HEK293 (cell line): ENCODE results near the gene RCAN2.

Experiments used
- KLF8 ChIP-seq: fragments of 450-650 bp; formaldehyde crosslinking; IDR thresholded peaks from 2 replicates; pipeline ENCODE4 v1.5.1; 2016; ENCODE audit warnings: missing biosample characterization, missing genetic modification characterization
- OSR2 ChIP-seq: fragments of 450-650 bp; formaldehyde crosslinking; IDR thresholded peaks from 2 replicates; pipeline ENCODE4 v1.5.1; 2016; ENCODE audit warnings: missing biosample characterization, missing genetic modification characterization
- PRDM6 ChIP-seq: fragments of 450-650 bp; formaldehyde crosslinking; IDR thresholded peaks from 2 replicates; pipeline ENCODE4 v1.5.1; 2017; ENCODE audit warnings: missing biosample characterization, missing genetic modification characterization
- SCRT1 ChIP-seq: fragments of 450-650 bp; formaldehyde crosslinking; IDR thresholded peaks from 2 replicates; pipeline ENCODE4 v1.5.1; 2016; ENCODE audit warnings: missing biosample characterization, missing genetic modification characterization, borderline replicate concordance
- SCRT2 ChIP-seq: fragments of 450-650 bp; formaldehyde crosslinking; IDR thresholded peaks from 2 replicates; pipeline ENCODE4 v1.5.1; 2016; ENCODE audit warnings: missing biosample characterization, missing genetic modification characterization
- ZBTB8A ChIP-seq: fragments of 450-650 bp; formaldehyde crosslinking; IDR thresholded peaks from 2 replicates; pipeline ENCODE4 v1.5.1; 2016; ENCODE audit warnings: missing biosample characterization, missing genetic modification characterization
- ZEB2 ChIP-seq: fragments of 450-650 bp; formaldehyde crosslinking; IDR thresholded peaks from 2 replicates; pipeline ENCODE4 v1.5.1; 2016; ENCODE audit warnings: missing biosample characterization, missing genetic modification characterization
- ZFHX2 ChIP-seq: fragments of 450-650 bp; formaldehyde crosslinking; conservative IDR thresholded peaks from 2 replicates; pipeline ENCODE4 v1.5.1; 2016; ENCODE audit warnings: missing biosample characterization, missing genetic modification characterization
- ZNF10 ChIP-seq: fragments of 450-650 bp; formaldehyde crosslinking; IDR thresholded peaks from 2 replicates; pipeline ENCODE4 v1.5.1; 2017; ENCODE audit warnings: missing biosample characterization, missing genetic modification characterization
- ZNF132 ChIP-seq: fragments of 450-650 bp; formaldehyde crosslinking; IDR thresholded peaks from 2 replicates; pipeline ENCODE4 v1.5.1; 2017; ENCODE audit warnings: missing biosample characterization, missing genetic modification characterization, borderline replicate concordance
- ZNF138 ChIP-seq: fragments of 450-650 bp; formaldehyde crosslinking; IDR thresholded peaks from 2 replicates; pipeline ENCODE4 v1.5.1; 2016; ENCODE audit warnings: missing biosample characterization, missing genetic modification characterization, borderline replicate concordance
- ZNF184 ChIP-seq: fragments of 450-650 bp; IDR thresholded peaks from 2 replicates; pipeline ENCODE4 v1.5.1; 2018; ENCODE audit warnings: missing biosample characterization, mild to moderate bottlenecking, missing genetic modification characterization
- ZNF211 ChIP-seq: fragments of 450-650 bp; formaldehyde crosslinking; IDR thresholded peaks from 2 replicates; pipeline ENCODE4 v1.5.1; 2016; ENCODE audit warnings: low read depth, missing biosample characterization, missing genetic modification characterization
- ZNF239 ChIP-seq: fragments of 450-650 bp; formaldehyde crosslinking; IDR thresholded peaks from 2 replicates; pipeline ENCODE4 v1.5.1; 2016; ENCODE audit warnings: missing biosample characterization, missing genetic modification characterization
- ZNF292 ChIP-seq: fragments of 450-650 bp; formaldehyde crosslinking; IDR thresholded peaks from 2 replicates; pipeline ENCODE4 v1.5.1; 2016; ENCODE audit warnings: low read depth, missing biosample characterization, missing genetic modification characterization, borderline replicate concordance
- ZNF423 ChIP-seq: fragments of 450-650 bp; formaldehyde crosslinking; IDR thresholded peaks from 2 replicates; pipeline ENCODE4 v1.5.1; 2016; ENCODE audit warnings: missing biosample characterization, missing genetic modification characterization
- ZNF501 ChIP-seq: fragments of 450-650 bp; formaldehyde crosslinking; IDR thresholded peaks from 2 replicates; pipeline ENCODE4 v1.5.1; 2016; ENCODE audit warnings: missing biosample characterization, missing genetic modification characterization
- ZNF521 ChIP-seq: fragments of 450-650 bp; formaldehyde crosslinking; IDR thresholded peaks from 2 replicates; pipeline ENCODE4 v1.5.1; 2017; ENCODE audit warnings: missing biosample characterization, mild to moderate bottlenecking, missing genetic modification characterization
- ZNF530 ChIP-seq: fragments of 450-650 bp; formaldehyde crosslinking; IDR thresholded peaks from 2 replicates; pipeline ENCODE4 v1.5.1; 2016; ENCODE audit warnings: low read depth, missing biosample characterization, missing genetic modification characterization
- ZNF544 ChIP-seq: fragments of 450-650 bp; formaldehyde crosslinking; IDR thresholded peaks from 2 replicates; pipeline ENCODE4 v1.5.0; 2017; ENCODE audit warnings: missing biosample characterization, missing genetic modification characterization
- ZNF585B ChIP-seq: fragments of 450-650 bp; formaldehyde crosslinking; IDR thresholded peaks from 2 replicates; pipeline ENCODE4 v1.5.1; 2016; ENCODE audit warnings: missing biosample characterization, missing genetic modification characterization
- ZNF629 ChIP-seq: fragments of 450-650 bp; formaldehyde crosslinking; IDR thresholded peaks from 2 replicates; pipeline ENCODE4 v1.5.1; 2017; ENCODE audit warnings: missing biosample characterization, missing genetic modification characterization
- ZNF645 ChIP-seq: fragments of 450-650 bp; formaldehyde crosslinking; IDR thresholded peaks from 2 replicates; pipeline ENCODE4; 2016; ENCODE audit warnings: missing biosample characterization, missing genetic modification characterization
- ZNF654 ChIP-seq: fragments of 450-650 bp; formaldehyde crosslinking; IDR thresholded peaks from 2 replicates; pipeline ENCODE4 v1.5.1; 2016; ENCODE audit warnings: low read depth, missing biosample characterization, missing genetic modification characterization
- ZNF660 ChIP-seq: fragments of 450-650 bp; IDR thresholded peaks from 2 replicates; pipeline ENCODE4 v1.5.1; 2018; ENCODE audit warnings: missing biosample characterization, mild to moderate bottlenecking, missing genetic modification characterization
- ZNF747 ChIP-seq: fragments of 450-650 bp; formaldehyde crosslinking; IDR thresholded peaks from 2 replicates; pipeline ENCODE4 v1.5.1; 2016; ENCODE audit warnings: missing biosample characterization, missing genetic modification characterization
- ZNF768 ChIP-seq: fragments of 450-650 bp; formaldehyde crosslinking; IDR thresholded peaks from 2 replicates; pipeline ENCODE4 v1.5.1; 2018; ENCODE audit warnings: missing biosample characterization, mild to moderate bottlenecking, missing genetic modification characterization
- ZNF830 ChIP-seq: fragments of 450-650 bp; IDR thresholded peaks from 2 replicates; pipeline ENCODE4 v1.5.0; 2018; ENCODE audit warnings: missing biosample characterization, missing genetic modification characterization, low read depth, mild to moderate bottlenecking, moderate library complexity
- ZSCAN5A ChIP-seq: fragments of 450-650 bp; formaldehyde crosslinking; IDR thresholded peaks from 2 replicates; pipeline ENCODE4 v1.5.1; 2016; ENCODE audit warnings: missing biosample characterization, missing genetic modification characterization
- TF ChIP-seq, protein P1 (sequence below): sonication (generic); formaldehyde crosslinking; IDR thresholded peaks from 2 replicates; pipeline ENCODE4 v1.8.1; 2022; ENCODE audit warnings: mild to moderate bottlenecking, moderate library complexity, missing genetic modification reagents
- TF ChIP-seq, protein P2 (sequence below): fragments of 450-650 bp; formaldehyde crosslinking; IDR thresholded peaks from 2 replicates; pipeline ENCODE4 v1.5.1; 2016; ENCODE audit warnings: missing biosample characterization, missing genetic modification characterization
- TF ChIP-seq, protein P3 (sequence below): fragments of 450-650 bp; formaldehyde crosslinking; IDR thresholded peaks from 2 replicates; pipeline ENCODE4 v1.5.1; 2017; ENCODE audit warnings: missing biosample characterization, missing genetic modification characterization

Gene RCAN2

GRCh38 chr6:46490425-46491200 is 636 bp downstream of the RCAN2 start (continued):
- TF ChIP-seq SCRT2 (tag by site-specific recombination) (peak; percentile 48), ZNF629 (tag by site-specific recombination) (no peak), SCRT1 (tag by site-specific recombination) (no peak), ZNF239 (tag by site-specific recombination) (no peak), ZSCAN5A (tag by site-specific recombination) (no peak), ZNF544 (tag by site-specific recombination) (no peak), ZNF530 (tag by site-specific recombination) (no peak), ZNF138 (tag by site-specific recombination) (no peak), OSR2 (no peak), ZNF501 (no peak), ZNF423 (tag by site-specific recombination) (no peak), KLF8 (tag by site-specific recombination) (no peak), ZFHX2 (no peak), ZNF585B (tag by site-specific recombination) (no peak), ZNF10 (tag by site-specific recombination) (no peak), ZNF654 (no peak), ZNF521 (tag by site-specific recombination) (no peak), ZNF211 (tag by site-specific recombination) (no peak), ZNF830 (no peak), ZNF660 (tag by site-specific recombination) (no peak), ZBTB8A (tag by site-specific recombination) (peak; percentile 23; the same call in 1 of the 2 replicates), ZNF184 (no peak), ZEB2 (tag by site-specific recombination) (no peak), ZNF132 (tag by site-specific recombination) (no peak), ZNF292 (tag by site-specific recombination) (no peak), ZNF645 (no peak), PRDM6 (tag by site-specific recombination) (no peak), ZNF747 (no peak), ZNF768 (tag by site-specific recombination) (no peak)
- TF ChIP-seq, protein P1, sequence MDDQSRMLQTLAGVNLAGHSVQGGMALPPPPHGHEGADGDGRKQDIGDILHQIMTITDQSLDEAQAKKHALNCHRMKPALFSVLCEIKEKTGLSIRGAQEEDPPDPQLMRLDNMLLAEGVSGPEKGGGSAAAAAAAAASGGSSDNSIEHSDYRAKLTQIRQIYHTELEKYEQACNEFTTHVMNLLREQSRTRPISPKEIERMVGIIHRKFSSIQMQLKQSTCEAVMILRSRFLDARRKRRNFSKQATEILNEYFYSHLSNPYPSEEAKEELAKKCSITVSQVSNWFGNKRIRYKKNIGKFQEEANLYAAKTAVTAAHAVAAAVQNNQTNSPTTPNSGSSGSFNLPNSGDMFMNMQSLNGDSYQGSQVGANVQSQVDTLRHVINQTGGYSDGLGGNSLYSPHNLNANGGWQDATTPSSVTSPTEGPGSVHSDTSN (CRISPR knock-in tag) = no peak
- TF ChIP-seq, protein P2, sequence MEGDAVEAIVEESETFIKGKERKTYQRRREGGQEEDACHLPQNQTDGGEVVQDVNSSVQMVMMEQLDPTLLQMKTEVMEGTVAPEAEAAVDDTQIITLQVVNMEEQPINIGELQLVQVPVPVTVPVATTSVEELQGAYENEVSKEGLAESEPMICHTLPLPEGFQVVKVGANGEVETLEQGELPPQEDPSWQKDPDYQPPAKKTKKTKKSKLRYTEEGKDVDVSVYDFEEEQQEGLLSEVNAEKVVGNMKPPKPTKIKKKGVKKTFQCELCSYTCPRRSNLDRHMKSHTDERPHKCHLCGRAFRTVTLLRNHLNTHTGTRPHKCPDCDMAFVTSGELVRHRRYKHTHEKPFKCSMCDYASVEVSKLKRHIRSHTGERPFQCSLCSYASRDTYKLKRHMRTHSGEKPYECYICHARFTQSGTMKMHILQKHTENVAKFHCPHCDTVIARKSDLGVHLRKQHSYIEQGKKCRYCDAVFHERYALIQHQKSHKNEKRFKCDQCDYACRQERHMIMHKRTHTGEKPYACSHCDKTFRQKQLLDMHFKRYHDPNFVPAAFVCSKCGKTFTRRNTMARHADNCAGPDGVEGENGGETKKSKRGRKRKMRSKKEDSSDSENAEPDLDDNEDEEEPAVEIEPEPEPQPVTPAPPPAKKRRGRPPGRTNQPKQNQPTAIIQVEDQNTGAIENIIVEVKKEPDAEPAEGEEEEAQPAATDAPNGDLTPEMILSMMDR (tag by site-specific recombination) = peak; percentile 56; the same call in 1 of the 2 replicates
- TF ChIP-seq, protein P3, sequence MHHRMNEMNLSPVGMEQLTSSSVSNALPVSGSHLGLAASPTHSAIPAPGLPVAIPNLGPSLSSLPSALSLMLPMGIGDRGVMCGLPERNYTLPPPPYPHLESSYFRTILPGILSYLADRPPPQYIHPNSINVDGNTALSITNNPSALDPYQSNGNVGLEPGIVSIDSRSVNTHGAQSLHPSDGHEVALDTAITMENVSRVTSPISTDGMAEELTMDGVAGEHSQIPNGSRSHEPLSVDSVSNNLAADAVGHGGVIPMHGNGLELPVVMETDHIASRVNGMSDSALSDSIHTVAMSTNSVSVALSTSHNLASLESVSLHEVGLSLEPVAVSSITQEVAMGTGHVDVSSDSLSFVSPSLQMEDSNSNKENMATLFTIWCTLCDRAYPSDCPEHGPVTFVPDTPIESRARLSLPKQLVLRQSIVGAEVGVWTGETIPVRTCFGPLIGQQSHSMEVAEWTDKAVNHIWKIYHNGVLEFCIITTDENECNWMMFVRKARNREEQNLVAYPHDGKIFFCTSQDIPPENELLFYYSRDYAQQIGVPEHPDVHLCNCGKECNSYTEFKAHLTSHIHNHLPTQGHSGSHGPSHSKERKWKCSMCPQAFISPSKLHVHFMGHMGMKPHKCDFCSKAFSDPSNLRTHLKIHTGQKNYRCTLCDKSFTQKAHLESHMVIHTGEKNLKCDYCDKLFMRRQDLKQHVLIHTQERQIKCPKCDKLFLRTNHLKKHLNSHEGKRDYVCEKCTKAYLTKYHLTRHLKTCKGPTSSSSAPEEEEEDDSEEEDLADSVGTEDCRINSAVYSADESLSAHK (tag by site-specific recombination) = no peak
